Activated T-cell treated with anti-CD3 and anti-CD28 coated beads, Interleukin-2, amount 50 U/mL, for 1 hour (primary cell): ENCODE results near the gene PRKG1.

Experiments
- DNase-seq: peaks from one replicate; pipeline ENCODE4 v3.0.0-alpha.2; 2020

Gene PRKG1

GRCh38 chr10:51768886-51769465 lies 694.7 kb downstream of the PRKG1 start:
- no peak for DNase-seq

- DNase-seq: no peak
Measured at GRCh38 chr10:51770709-51771108, 696.4 kb downstream of the PRKG1 start.

GRCh38 chr10:51772387-51772786 lies 698.1 kb downstream of the PRKG1 start:
- no peak for DNase-seq

DNA sequence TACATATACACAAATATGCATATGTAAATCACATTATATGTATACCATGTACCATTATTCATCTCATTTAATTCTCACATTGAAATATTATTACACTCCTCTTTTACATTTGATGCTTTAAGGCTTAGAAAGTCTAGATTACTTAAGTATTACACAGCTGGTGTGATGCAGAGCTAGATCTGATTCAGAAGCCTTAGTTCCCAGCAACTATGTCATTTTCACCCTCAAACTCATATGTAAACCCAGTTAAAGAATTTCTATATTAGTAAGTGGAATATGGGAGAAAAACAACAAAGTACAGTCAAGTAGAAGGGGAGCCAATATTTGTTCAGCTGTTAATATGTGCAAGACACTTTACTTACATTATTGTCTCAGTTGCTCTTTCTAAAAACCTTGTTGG lies 699.4 kb downstream of the PRKG1 start:
- no peak for DNase-seq

DNA sequence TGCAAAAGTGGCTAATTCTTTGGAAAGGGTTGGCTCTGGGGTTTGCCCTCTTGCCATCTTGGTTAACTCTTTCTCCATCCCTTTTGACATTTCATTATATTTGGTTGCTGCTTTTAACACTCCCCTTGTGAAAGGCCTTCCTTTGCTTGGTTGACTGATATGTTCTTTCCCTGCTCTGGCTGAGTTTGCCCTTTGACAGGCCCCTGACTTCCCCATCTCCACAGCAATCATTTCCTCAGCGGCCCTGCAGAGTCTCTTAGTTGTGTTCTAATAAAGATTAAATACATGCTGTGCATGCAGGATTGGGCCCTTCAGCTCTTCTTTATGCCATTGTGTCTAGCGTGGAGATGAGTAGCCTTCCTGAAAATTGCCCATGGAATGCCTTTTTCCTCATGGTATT lies 709.7 kb downstream of the PRKG1 start:
- no peak for DNase-seq

DNA sequence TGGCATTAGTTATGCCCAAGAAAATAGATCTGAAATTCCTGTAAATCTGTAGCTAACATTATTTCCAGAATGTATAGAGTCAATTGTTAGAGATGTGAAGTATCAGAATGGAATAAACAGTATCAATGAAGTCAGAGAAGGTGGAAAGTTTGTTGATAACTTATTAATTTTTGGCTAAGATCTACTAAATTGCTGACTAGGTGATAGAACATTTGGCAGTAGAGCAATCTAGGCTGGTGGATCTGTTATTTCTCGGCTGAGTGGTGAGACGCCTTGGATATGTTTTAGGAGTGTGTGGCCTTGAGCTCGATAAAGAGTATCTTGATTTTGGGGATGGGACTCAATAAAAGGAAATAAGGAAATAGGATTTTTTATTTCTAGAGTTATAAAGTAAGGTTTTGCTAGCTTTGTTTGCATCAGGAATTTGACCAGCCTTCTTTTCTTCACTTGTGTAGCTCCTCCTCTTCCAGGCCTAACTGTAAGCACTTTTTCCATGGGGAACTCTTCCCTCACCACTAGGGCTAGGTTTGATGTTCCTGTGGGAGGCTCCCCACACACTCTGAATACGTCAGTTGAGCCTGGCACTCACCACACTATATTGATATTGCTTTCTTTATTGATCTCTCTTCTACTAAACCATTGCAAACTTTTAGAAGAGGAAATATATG lies 711.9 kb downstream of the PRKG1 start:
- no peak for DNase-seq

DNA sequence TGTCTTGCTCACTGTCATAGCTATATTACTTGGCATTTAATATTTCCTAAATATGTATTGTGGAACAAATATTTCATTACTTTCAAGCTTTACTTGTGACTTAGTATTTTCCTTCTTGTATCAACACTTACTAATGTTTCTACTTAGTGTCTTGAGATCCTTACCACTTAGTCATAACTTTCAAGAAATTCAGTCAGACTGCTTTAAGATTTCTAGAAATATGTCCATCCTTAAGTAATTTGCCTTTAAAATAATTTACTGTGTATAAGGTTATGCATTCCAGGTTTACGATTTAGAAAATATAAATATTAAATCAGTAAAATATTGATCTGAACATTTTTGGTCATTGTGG lies 712.4 kb downstream of the PRKG1 start:
- no peak for DNase-seq

- DNase-seq: no peak
Measured at GRCh38 chr10:51788273-51788672, 714.0 kb downstream of the PRKG1 start.

- no peak for DNase-seq
Measured at GRCh38 chr10:51789118-51789517, 714.8 kb downstream of the PRKG1 start.

- DNase-seq: no peak
Measured at GRCh38 chr10:51789903-51790302, 715.6 kb downstream of the PRKG1 start.

GRCh38 chr10:51792678-51793077 lies 718.4 kb downstream of the PRKG1 start:
- DNase-seq: no peak

DNA sequence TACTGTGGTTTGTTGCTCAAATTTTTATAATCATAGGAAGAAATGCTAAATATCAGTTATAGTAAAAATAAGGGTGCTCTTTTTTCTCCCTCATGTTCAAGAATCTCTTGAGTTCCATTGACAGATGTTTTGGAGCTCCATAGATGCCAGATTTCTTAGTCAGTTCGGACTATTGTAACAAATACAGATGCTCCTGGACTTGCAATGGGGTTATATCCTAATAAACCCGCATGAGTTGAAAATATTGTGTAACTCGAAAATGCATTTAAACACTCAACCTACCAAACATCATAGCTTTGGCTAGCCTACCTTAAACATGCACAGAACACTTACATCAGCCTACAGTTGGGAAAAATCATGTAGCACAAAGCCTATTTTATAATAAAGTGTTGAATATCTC lies 725.8 kb downstream of the PRKG1 start:
- no peak for DNase-seq

DNA sequence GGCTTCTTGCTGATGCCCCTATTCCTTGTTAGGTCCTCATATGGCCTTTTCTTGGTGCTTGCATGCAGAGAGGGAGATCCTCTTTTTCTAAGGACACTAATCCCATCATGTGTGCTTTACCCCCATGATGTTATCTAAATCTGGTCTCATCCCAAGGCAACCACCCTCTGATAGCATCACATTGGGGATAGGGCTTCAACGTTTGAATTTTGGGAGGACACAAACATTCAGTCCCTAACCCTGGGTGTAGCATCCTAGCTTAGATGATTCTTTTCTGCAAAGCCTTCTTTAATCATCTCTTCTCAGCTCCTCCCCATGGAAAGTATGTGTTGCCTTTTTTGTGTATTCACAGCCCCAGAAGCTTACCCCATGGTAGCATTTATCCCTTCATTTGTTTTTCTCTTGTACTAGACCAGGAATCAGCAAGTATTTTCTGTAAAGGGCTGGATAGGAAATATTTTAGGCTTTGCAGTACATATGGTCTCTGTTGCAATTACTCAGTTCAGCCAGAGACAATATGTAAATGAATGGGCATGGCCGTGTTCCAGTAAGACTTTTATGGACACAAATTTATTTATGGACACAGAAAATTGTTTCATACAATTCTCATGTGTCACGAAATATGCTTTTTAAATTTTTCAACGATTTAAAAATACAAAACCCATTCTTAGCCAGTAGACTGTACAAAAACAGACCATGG lies 726.6 kb downstream of the PRKG1 start:
- DNase-seq: no peak

GRCh38 chr10:51802030-51802429 lies 727.7 kb downstream of the PRKG1 start:
- no peak for DNase-seq

DNA sequence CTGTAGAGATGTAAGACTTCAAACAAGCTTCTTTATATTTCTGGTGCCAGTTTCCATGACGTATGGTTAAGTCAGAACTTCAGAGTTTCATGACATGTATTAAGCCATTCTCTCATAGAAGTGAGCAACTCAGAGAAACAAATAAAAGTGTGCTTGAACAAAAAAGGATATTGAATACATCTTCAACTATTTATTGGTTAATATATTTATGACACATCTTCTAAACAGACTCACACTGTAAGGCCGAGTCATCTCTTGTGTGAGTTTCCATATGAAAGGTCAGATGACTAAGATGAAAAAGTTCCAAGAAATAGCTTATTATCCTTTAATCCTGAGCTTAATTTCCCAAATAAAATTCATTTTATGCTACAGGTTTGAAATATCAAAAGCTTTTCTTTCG lies 730.6 kb downstream of the PRKG1 start:
- DNase-seq: no peak

- DNase-seq: no peak
Measured at GRCh38 chr10:51806079-51806835, 732.0 kb downstream of the PRKG1 start.

DNA sequence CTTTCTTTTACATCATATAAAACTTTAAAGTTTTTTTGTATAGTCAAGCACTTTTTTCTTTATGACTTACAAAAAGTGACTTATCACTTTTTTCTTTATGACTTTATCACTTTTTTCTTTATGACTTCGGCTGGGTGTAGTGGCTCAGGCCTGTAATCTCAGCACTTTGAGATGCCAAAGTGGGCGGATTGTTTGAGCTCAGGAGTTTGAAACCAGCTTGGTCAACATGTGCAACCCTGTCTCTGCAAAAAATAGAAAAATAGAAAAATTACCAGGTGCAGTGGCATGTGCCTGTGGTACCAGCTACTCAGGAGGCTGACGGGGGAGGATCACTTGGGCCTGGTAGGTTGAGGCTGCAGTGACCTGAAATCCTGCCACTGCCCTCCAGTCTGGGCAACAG lies 733.9 kb downstream of the PRKG1 start:
- DNase-seq: no peak

- no peak for DNase-seq
Measured at GRCh38 chr10:51815723-51816122, 741.4 kb downstream of the PRKG1 start.

GRCh38 chr10:51821045-51821444 lies 746.8 kb downstream of the PRKG1 start:
- DNase-seq: no peak

- no peak for DNase-seq
Measured at GRCh38 chr10:51821745-51822144, 747.5 kb downstream of the PRKG1 start.

GRCh38 chr10:51832652-51833383 lies 758.5 kb downstream of the PRKG1 start:
- DNase-seq: no peak

DNA sequence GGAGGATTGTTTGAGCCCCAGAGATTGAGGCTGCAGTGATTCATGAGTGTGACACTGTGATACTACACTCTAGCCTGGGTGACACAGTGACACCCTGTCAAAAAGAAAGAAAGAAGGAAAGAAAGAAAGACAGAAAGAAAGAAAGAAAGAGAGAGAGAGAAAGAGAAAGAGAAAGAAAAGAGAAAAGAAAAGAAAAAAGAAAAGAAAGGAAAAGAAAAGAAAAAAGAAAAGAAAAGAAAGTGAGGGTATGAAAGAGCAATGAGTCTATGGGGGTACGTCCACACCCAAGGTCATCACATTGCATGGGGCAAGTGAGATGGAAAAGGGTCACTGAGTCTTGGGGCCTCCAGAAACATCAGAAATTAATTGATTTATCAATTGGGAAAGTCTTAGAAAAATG lies 760.3 kb downstream of the PRKG1 start:
- DNase-seq: no peak

DNA sequence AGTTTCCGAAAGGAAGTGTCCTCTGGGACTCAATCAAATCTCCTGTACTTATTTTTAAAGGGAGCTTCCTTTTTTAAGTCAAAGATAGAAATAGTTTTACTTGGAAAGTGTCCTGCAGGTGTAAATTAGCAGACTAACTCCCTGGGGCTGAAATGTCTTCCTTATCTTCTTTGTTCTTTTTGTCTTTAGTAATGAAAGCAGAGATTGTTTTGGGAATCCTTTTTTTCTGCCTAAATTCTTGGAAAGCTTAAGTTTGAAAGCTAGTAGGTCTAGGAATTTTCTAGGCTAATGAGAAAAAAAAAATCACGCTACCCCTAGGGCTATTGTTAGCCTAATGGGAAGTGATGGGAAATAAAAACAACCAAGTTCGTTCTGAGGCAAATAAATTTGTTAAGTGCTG lies 764.2 kb downstream of the PRKG1 start:
- DNase-seq: no peak
